ENCODE measurements around the gene SYF2.
"Not testable (repeated sequence)": the region's sequence is repeated elsewhere in the genome, so short reads cannot be mapped to it uniquely, and the experiment has no call there.

Gene SYF2

GRCh38 chr1:25232027-25232865, at the start of gene SYF2:
SYF2 (minus strand) TSS chr1:25232502; CDS start chr1:25232467, 35 bp downstream.
- DNase-seq (ENCODE audit: low read depth): peak; percentile 97
- H3K4me3 ChIP-seq (ENCODE audit: low read length): peak within 1 kb of the TSS; percentile 93
- no peaks in the 10 kb centered on the region for H3K27me3 ChIP-seq (replicated peaks; ENCODE audit: control insufficient read depth, insufficient read depth, low read length)
- H3K9ac ChIP-seq (ENCODE audit: low read length): peak within 1 kb of the TSS; percentile 98
- no peaks in the 10 kb centered on the region for H3K9me3 ChIP-seq (ENCODE audit: control insufficient read depth, low read length)
- peaks cover 27% of the 10 kb centered on the region for H3K4me1 ChIP-seq (ENCODE audit: control insufficient read depth, insufficient read depth, low read length)
- peaks cover 33% of the 10 kb centered on the region for H3K36me3 ChIP-seq (ENCODE audit: control insufficient read depth, insufficient read depth, low read length, severe bottlenecking)

DNA sequence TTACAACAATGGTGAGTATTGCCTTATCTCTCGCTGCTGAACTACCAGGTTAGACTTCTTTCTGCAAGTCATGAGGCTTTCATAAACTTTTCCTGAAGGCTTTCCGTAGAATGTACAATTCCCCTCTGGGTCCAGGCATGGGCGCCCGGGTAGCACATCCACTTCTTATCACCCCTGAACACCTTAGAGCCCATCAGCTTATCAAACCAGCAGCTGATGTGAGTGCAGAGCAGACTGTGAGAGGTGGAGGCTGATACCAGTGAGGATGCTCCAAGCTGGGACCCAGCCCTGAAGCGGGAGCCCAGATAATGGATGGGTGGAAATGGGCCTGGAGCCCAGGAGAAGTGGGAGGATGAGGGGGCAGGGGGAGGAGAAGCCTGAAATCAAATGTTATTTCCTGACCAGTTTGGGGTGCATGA, 47.4 kb upstream of the SYF2 start:
- DNase-seq (ENCODE audit: low read depth); H3K4me3 ChIP-seq (ENCODE audit: low read length); H3K27me3 ChIP-seq (replicated peaks; ENCODE audit: control insufficient read depth, insufficient read depth, low read length); H3K9me3 ChIP-seq (ENCODE audit: control insufficient read depth, low read length); H3K36me3 ChIP-seq (ENCODE audit: control insufficient read depth, insufficient read depth, low read length, severe bottlenecking); H3K4me1 ChIP-seq (ENCODE audit: control insufficient read depth, insufficient read depth, low read length); H3K9ac ChIP-seq (ENCODE audit: low read length): not testable (repeated sequence)

DNA sequence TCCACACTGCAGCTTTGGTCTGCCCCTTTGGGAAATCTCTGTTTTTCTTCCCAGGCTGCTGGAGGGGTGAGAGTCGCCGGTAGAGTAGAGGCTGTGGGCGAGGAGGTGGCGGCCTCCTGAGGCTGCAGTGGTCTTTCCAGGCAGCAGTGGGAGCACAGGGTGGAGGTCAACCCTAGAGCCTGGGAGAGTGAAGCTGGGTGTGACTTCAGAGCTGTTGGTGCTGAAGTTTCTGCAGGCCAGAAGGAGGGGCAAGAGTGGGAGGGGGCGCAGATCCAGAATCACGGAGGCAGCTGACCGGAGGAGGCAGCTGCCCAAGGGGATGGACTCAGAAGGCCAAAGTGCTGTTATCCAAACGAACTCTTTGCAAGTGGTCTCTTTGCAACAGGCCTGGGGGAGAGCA, 46.5 kb upstream of the SYF2 start:
- H3K4me1 ChIP-seq (ENCODE audit: control insufficient read depth, insufficient read depth, low read length); H3K27me3 ChIP-seq (replicated peaks; ENCODE audit: control insufficient read depth, insufficient read depth, low read length); H3K4me3 ChIP-seq (ENCODE audit: low read length); H3K9ac ChIP-seq (ENCODE audit: low read length); H3K36me3 ChIP-seq (ENCODE audit: control insufficient read depth, insufficient read depth, low read length, severe bottlenecking); DNase-seq (ENCODE audit: low read depth); H3K9me3 ChIP-seq (ENCODE audit: control insufficient read depth, low read length): not testable (repeated sequence)

DNA sequence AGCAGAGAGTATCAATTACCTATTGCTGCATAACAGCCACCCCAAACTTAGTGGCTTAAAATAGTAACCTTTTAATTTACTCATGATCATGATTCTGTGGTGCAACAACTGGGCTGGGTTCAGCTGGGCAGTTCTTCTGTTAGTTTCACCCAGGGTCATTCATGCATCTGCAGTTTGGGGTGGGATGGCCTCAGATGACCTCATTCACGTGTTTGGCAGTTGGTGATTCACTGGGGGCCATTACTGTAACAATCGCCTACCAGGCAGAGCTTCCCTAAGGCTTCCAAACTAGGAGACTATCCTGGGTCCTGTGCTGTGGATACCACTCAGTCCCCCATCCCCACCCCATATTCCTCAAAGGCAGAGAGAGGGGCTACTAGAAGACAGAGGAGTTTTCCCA, 46.1 kb upstream of the SYF2 start:
- not testable (repeated sequence) for DNase-seq (ENCODE audit: low read depth); H3K36me3 ChIP-seq (ENCODE audit: control insufficient read depth, insufficient read depth, low read length, severe bottlenecking); H3K9ac ChIP-seq (ENCODE audit: low read length); H3K4me3 ChIP-seq (ENCODE audit: low read length); H3K27me3 ChIP-seq (replicated peaks; ENCODE audit: control insufficient read depth, insufficient read depth, low read length); H3K9me3 ChIP-seq (ENCODE audit: control insufficient read depth, low read length); H3K4me1 ChIP-seq (ENCODE audit: control insufficient read depth, insufficient read depth, low read length)

GRCh38 chr1:25277295-25277694, 45.0 kb upstream of the SYF2 start:
- H3K27me3 ChIP-seq (replicated peaks; ENCODE audit: control insufficient read depth, insufficient read depth, low read length); H3K9ac ChIP-seq (ENCODE audit: low read length); H3K4me3 ChIP-seq (ENCODE audit: low read length); H3K9me3 ChIP-seq (ENCODE audit: control insufficient read depth, low read length); DNase-seq (ENCODE audit: low read depth); H3K36me3 ChIP-seq (ENCODE audit: control insufficient read depth, insufficient read depth, low read length, severe bottlenecking); H3K4me1 ChIP-seq (ENCODE audit: control insufficient read depth, insufficient read depth, low read length): not testable (repeated sequence)

DNA sequence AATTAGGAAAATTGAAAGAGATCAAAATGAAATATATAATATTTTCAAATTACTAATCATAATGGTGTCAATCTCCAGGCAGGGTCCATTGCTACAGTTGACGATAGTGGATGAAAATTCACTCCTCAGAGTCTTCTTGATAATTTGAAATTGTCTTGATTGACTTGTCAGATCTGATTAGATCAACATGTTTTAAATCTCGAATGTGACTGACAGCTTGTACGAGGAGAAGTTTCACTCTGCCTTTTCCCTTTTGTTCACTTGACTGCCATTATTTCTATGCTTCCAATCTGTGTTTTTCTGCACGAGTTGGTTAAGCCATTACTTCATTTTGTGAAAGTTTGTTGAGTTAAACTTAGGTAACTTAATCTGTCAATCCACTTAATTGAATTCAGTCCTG, 43.3 kb upstream of the SYF2 start:
- not testable (repeated sequence) for H3K27me3 ChIP-seq (replicated peaks; ENCODE audit: control insufficient read depth, insufficient read depth, low read length); H3K9me3 ChIP-seq (ENCODE audit: control insufficient read depth, low read length); H3K4me1 ChIP-seq (ENCODE audit: control insufficient read depth, insufficient read depth, low read length); H3K9ac ChIP-seq (ENCODE audit: low read length); H3K4me3 ChIP-seq (ENCODE audit: low read length); DNase-seq (ENCODE audit: low read depth); H3K36me3 ChIP-seq (ENCODE audit: control insufficient read depth, insufficient read depth, low read length, severe bottlenecking)

DNA sequence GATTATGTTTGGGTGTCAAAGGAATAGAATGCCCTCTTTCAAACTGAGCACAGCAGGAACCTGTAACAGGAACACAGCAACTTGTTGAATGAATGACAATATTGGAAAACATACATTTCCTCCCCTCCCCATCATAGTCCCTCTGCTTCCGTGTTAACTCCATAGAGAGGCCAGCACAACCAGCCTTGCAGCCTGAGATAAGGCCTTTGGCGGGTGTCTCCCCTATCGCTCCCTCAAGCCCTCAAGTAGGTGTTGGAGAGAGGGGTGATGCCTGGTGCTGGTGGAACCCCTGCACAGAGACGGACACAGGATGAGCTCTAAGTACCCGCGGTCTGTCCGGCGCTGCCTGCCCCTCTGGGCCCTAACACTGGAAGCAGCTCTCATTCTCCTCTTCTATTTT, 39.9 kb upstream of the SYF2 start, which contains the start of gene RHD:
Gene RHD, plus strand, starts transcription at position 272 of the 400 bp plus-strand sequence. Its CDS starts 39 bp downstream, at position 311.
- not testable (repeated sequence) for H3K9me3 ChIP-seq (ENCODE audit: control insufficient read depth, low read length); DNase-seq (ENCODE audit: low read depth); H3K4me3 ChIP-seq (ENCODE audit: low read length); H3K27me3 ChIP-seq (replicated peaks; ENCODE audit: control insufficient read depth, insufficient read depth, low read length); H3K36me3 ChIP-seq (ENCODE audit: control insufficient read depth, insufficient read depth, low read length, severe bottlenecking); H3K4me1 ChIP-seq (ENCODE audit: control insufficient read depth, insufficient read depth, low read length); H3K9ac ChIP-seq (ENCODE audit: low read length)

DNA sequence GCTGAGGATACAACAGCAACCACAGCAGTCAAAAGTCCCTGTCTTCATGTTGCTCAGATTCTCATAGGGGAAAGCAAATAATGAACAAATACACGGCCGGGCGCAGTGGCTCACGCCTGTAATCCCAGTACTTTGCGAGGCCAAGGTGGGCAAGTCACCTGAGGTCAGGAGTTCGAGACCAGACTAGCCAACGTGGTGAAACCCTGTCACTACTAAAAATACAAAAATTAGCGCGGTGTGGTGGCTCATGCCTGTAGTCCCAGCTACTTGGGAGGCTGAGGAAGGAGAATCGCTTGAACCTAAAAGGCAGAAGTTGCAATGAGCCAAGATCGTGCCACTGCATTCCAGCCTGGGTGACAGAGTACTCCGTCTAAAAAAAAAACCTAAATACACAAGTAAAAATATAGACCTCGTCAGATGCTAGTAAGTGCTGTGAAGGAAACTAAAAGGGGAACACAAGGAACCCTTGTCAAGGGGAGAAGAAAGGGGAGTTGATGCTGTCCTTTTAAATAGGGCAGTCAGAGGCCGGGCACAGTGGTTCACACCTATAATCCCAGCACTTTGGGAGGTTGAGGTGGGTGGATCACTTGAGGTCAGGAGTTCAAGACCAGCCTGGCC, 36.0 kb upstream of the SYF2 start:
- not testable (repeated sequence) for H3K27me3 ChIP-seq (replicated peaks; ENCODE audit: control insufficient read depth, insufficient read depth, low read length); H3K9me3 ChIP-seq (ENCODE audit: control insufficient read depth, low read length); H3K9ac ChIP-seq (ENCODE audit: low read length); H3K4me1 ChIP-seq (ENCODE audit: control insufficient read depth, insufficient read depth, low read length); H3K4me3 ChIP-seq (ENCODE audit: low read length); DNase-seq (ENCODE audit: low read depth); H3K36me3 ChIP-seq (ENCODE audit: control insufficient read depth, insufficient read depth, low read length, severe bottlenecking)

GRCh38 chr1:25267288-25268142, 35.2 kb upstream of the SYF2 start:
- not testable (repeated sequence) for H3K4me1 ChIP-seq (ENCODE audit: control insufficient read depth, insufficient read depth, low read length); H3K4me3 ChIP-seq (ENCODE audit: low read length); H3K9ac ChIP-seq (ENCODE audit: low read length); H3K9me3 ChIP-seq (ENCODE audit: control insufficient read depth, low read length); H3K27me3 ChIP-seq (replicated peaks; ENCODE audit: control insufficient read depth, insufficient read depth, low read length); H3K36me3 ChIP-seq (ENCODE audit: control insufficient read depth, insufficient read depth, low read length, severe bottlenecking)
- DNase-seq (ENCODE audit: low read depth): peak; percentile 74

DNA sequence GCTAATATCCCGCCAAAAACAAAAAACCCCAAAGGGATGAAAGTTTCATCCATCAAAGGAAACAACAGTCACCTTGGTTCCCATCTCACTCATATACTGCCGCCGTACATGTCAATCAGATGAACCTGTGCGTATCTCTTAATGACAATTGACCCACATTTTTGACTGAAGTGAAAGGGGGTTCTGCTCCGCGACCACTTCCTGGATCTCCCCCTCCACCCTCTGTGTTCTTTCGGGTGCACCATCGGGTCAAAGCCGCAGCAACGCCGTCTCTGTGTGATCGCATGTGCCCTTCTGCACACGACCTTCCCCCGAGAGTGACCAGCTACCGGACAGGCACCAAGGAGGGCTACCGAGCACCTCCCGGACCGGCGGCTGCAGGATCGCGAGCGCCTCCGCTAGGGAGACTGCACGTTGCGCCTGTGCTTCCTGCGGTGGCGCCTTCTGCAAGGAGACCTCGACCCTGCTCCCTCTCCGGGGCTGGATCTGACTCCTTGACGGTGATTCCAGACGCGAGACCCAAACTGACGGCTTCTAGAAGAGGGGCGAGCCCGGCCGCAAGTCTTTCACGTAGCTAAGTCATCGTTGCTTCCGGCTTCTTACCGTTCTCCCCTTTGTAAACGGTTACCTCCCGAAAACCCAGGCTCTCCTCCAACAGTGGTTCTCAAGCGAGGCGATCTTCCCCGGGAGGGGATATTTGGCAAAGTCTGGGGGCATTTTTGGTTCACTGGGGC, 34.4 kb upstream of the SYF2 start:
- not testable (repeated sequence) for H3K27me3 ChIP-seq (replicated peaks; ENCODE audit: control insufficient read depth, insufficient read depth, low read length); H3K36me3 ChIP-seq (ENCODE audit: control insufficient read depth, insufficient read depth, low read length, severe bottlenecking); H3K4me1 ChIP-seq (ENCODE audit: control insufficient read depth, insufficient read depth, low read length); H3K9me3 ChIP-seq (ENCODE audit: control insufficient read depth, low read length); H3K9ac ChIP-seq (ENCODE audit: low read length); DNase-seq (ENCODE audit: low read depth)
- peak overlapping the region; percentile 50 for H3K4me3 ChIP-seq (ENCODE audit: low read length)

- H3K27me3 ChIP-seq (replicated peaks; ENCODE audit: control insufficient read depth, insufficient read depth, low read length); H3K9me3 ChIP-seq (ENCODE audit: control insufficient read depth, low read length); H3K36me3 ChIP-seq (ENCODE audit: control insufficient read depth, insufficient read depth, low read length, severe bottlenecking); DNase-seq (ENCODE audit: low read depth); H3K9ac ChIP-seq (ENCODE audit: low read length); H3K4me3 ChIP-seq (ENCODE audit: low read length): not testable (repeated sequence)
- H3K4me1 ChIP-seq (ENCODE audit: control insufficient read depth, insufficient read depth, low read length): peaks cover 11% of the 10 kb centered on the region
Observed at GRCh38 chr1:25260336-25260735, 28.0 kb upstream of the SYF2 start.

Measured in adipocyte (in vitro differentiated cells).